ENCODE measurements around the gene KIAA1217.
A peak's percentile ranks its signal among the peaks of the same experiment; 100 is the strongest.

The KIAA1217 gene

GRCh38 chr10:24448351-24448999 is 239.5 kb downstream of the KIAA1217 start:
- no peak for DNase-seq (ENCODE audit: insufficient read length, low spot score)
- TF ChIP-seq POU2F2 (IDR thresholded peaks at IDR 0.05; ENCODE audit: low read depth, low read length) (no peak), SPI1 (IDR thresholded peaks at IDR 0.05; ENCODE audit: low read depth, low read length) (no peak)
- FAIRE-seq: no peak

GRCh38 chr10:24449321-24449740 is 240.4 kb downstream of the KIAA1217 start:
- DNase-seq (ENCODE audit: insufficient read length, low spot score) (no peak), FAIRE-seq (no peak)
- TF ChIP-seq POLR2A (IDR thresholded peaks at IDR 0.05; ENCODE audit: low read depth, low read length): no peak
- peak; percentile 61; the same call in 1 of the 2 replicates for TF ChIP-seq POU2F2 (IDR thresholded peaks at IDR 0.05; ENCODE audit: low read depth, low read length)

- no peak for DNase-seq (ENCODE audit: insufficient read length, low spot score)
- TF ChIP-seq POLR2A (IDR thresholded peaks at IDR 0.05; ENCODE audit: low read depth, low read length): no peak
- FAIRE-seq: no peak
Observed at GRCh38 chr10:24449769-24450310, 240.9 kb downstream of the KIAA1217 start.

- no peak for FAIRE-seq
- DNase-seq (ENCODE audit: insufficient read length, low spot score): no peak
- TF ChIP-seq POLR2AphosphoS5 (IDR thresholded peaks at IDR 0.05; ENCODE audit: low read depth, low read length) (no peak), POLR2A (IDR thresholded peaks at IDR 0.05; ENCODE audit: low read depth, low read length) (no peak), SPI1 (IDR thresholded peaks at IDR 0.05; ENCODE audit: low read depth, low read length) (no peak), TAF1 (IDR thresholded peaks at IDR 0.05; ENCODE audit: low read depth, low read length) (no peak), PAX5 (IDR thresholded peaks at IDR 0.05; ENCODE audit: insufficient read depth, low read length, severe bottlenecking) (no peak), POU2F2 (IDR thresholded peaks at IDR 0.05; ENCODE audit: low read depth, low read length) (no peak)
Observed at GRCh38 chr10:24451325-24451820, 242.4 kb downstream of the KIAA1217 start.

GRCh38 chr10:24452030-24452429 is 243.1 kb downstream of the KIAA1217 start:
- FAIRE-seq (no peak), DNase-seq (ENCODE audit: insufficient read length, low spot score) (no peak)
- TF ChIP-seq POLR2A (IDR thresholded peaks at IDR 0.05; ENCODE audit: low read depth, low read length): no peak
- no peak for TF ChIP-seq PAX5 (IDR thresholded peaks at IDR 0.05; ENCODE audit: insufficient read depth, low read length, severe bottlenecking)
- TF ChIP-seq POU2F2 (IDR thresholded peaks at IDR 0.05; ENCODE audit: low read depth, low read length): no peak
- no peak for TF ChIP-seq SPI1 (IDR thresholded peaks at IDR 0.05; ENCODE audit: low read depth, low read length)
- no peak for TF ChIP-seq POLR2AphosphoS5 (IDR thresholded peaks at IDR 0.05; ENCODE audit: low read depth, low read length)
- TF ChIP-seq TAF1 (IDR thresholded peaks at IDR 0.05; ENCODE audit: low read depth, low read length): no peak

GRCh38 chr10:24453404-24453830 is 244.5 kb downstream of the KIAA1217 start:
- no peak for FAIRE-seq
- TF ChIP-seq POU2F2 (IDR thresholded peaks at IDR 0.05; ENCODE audit: low read depth, low read length): no peak
- TF ChIP-seq TAF1 (IDR thresholded peaks at IDR 0.05; ENCODE audit: low read depth, low read length): no peak
- TF ChIP-seq POLR2A (IDR thresholded peaks at IDR 0.05; ENCODE audit: low read depth, low read length): no peak
- TF ChIP-seq SPI1 (IDR thresholded peaks at IDR 0.05; ENCODE audit: low read depth, low read length): no peak
- TF ChIP-seq PAX5 (IDR thresholded peaks at IDR 0.05; ENCODE audit: insufficient read depth, low read length, severe bottlenecking): no peak
- TF ChIP-seq POLR2AphosphoS5 (IDR thresholded peaks at IDR 0.05; ENCODE audit: low read depth, low read length): no peak
- DNase-seq (ENCODE audit: insufficient read length, low spot score): no peak

GRCh38 chr10:24453973-24454372 is 245.0 kb downstream of the KIAA1217 start:
- FAIRE-seq: no peak
- TF ChIP-seq SPI1 (IDR thresholded peaks at IDR 0.05; ENCODE audit: low read depth, low read length) (no peak), TAF1 (IDR thresholded peaks at IDR 0.05; ENCODE audit: low read depth, low read length) (no peak), POU2F2 (IDR thresholded peaks at IDR 0.05; ENCODE audit: low read depth, low read length) (no peak), POLR2AphosphoS5 (IDR thresholded peaks at IDR 0.05; ENCODE audit: low read depth, low read length) (no peak), POLR2A (IDR thresholded peaks at IDR 0.05; ENCODE audit: low read depth, low read length) (no peak), PAX5 (IDR thresholded peaks at IDR 0.05; ENCODE audit: insufficient read depth, low read length, severe bottlenecking) (no peak)
- no peak for DNase-seq (ENCODE audit: insufficient read length, low spot score)

GRCh38 chr10:24455447-24455846 is 246.5 kb downstream of the KIAA1217 start:
- DNase-seq (ENCODE audit: insufficient read length, low spot score): no peak
- no peak for TF ChIP-seq SPI1 (IDR thresholded peaks at IDR 0.05; ENCODE audit: low read depth, low read length)
- no peak for TF ChIP-seq PAX5 (IDR thresholded peaks at IDR 0.05; ENCODE audit: insufficient read depth, low read length, severe bottlenecking)
- TF ChIP-seq TAF1 (IDR thresholded peaks at IDR 0.05; ENCODE audit: low read depth, low read length): no peak
- no peak for TF ChIP-seq POU2F2 (IDR thresholded peaks at IDR 0.05; ENCODE audit: low read depth, low read length)
- TF ChIP-seq POLR2AphosphoS5 (IDR thresholded peaks at IDR 0.05; ENCODE audit: low read depth, low read length): no peak
- no peak for TF ChIP-seq POLR2A (IDR thresholded peaks at IDR 0.05; ENCODE audit: low read depth, low read length)

GRCh38 chr10:24456322-24456721 is 247.4 kb downstream of the KIAA1217 start:
- FAIRE-seq: no peak
- TF ChIP-seq POU2F2 (IDR thresholded peaks at IDR 0.05; ENCODE audit: low read depth, low read length) (no peak), SPI1 (IDR thresholded peaks at IDR 0.05; ENCODE audit: low read depth, low read length) (no peak), PAX5 (IDR thresholded peaks at IDR 0.05; ENCODE audit: insufficient read depth, low read length, severe bottlenecking) (no peak), POLR2A (IDR thresholded peaks at IDR 0.05; ENCODE audit: low read depth, low read length) (no peak), TAF1 (IDR thresholded peaks at IDR 0.05; ENCODE audit: low read depth, low read length) (no peak), POLR2AphosphoS5 (IDR thresholded peaks at IDR 0.05; ENCODE audit: low read depth, low read length) (no peak)
- no peak for DNase-seq (ENCODE audit: insufficient read length, low spot score)

More at GRCh38 chr10:24455447-24455846, 246.5 kb downstream of the KIAA1217 start:
- no peak for FAIRE-seq

- DNase-seq (ENCODE audit: insufficient read length, low spot score) (no peak), FAIRE-seq (no peak)
- TF ChIP-seq POU2F2 (IDR thresholded peaks at IDR 0.05; ENCODE audit: low read depth, low read length) (no peak), PAX5 (IDR thresholded peaks at IDR 0.05; ENCODE audit: insufficient read depth, low read length, severe bottlenecking) (no peak), TAF1 (IDR thresholded peaks at IDR 0.05; ENCODE audit: low read depth, low read length) (no peak), POLR2AphosphoS5 (IDR thresholded peaks at IDR 0.05; ENCODE audit: low read depth, low read length) (no peak), POLR2A (IDR thresholded peaks at IDR 0.05; ENCODE audit: low read depth, low read length) (no peak), SPI1 (IDR thresholded peaks at IDR 0.05; ENCODE audit: low read depth, low read length) (no peak)
Observed at GRCh38 chr10:24457661-24458318, 248.9 kb downstream of the KIAA1217 start.

Measured in GM12891 (cell line).